Activated naive CD4-positive, alpha-beta T cell treated with anti-CD3 and anti-CD28 coated beads, Interleukin-2, amount 50 U/mL, for 72 hours (primary cell): ENCODE results near the gene UGT3A2. TPM values are rescaled to one million over a fixed set of nuclear protein-coding genes. Genes with fewer than 3 reads are reported as not detected.

Experiments used
- ATAC-seq, 2 donors: fragments of 150-1000 bp; cut with Tn5 transposase; 2 replicates each; pipeline ENCODE4 v1.10.0; 2021; ENCODE audit warnings: mild to moderate bottlenecking in 2 of 2, moderate library complexity in 2 of 2
- DNase-seq, 2 donors: peaks; one replicate each; pipeline ENCODE4 v3.0.0; 2021 to 2022; ENCODE audit warnings: low spot score in 2 of 2
- H3K27ac Mint-ChIP-seq, 2 donors: one replicate each; pipeline ENCODE4 v1.8.0; 2022; ENCODE audit warnings: mild to moderate bottlenecking in 2 of 2, mixed read lengths in 2 of 2
- H3K36me3 Mint-ChIP-seq, 2 donors: one replicate each; pipeline ENCODE4 v1.8.0; 2022; ENCODE audit warnings: mixed read lengths in 2 of 2
- H3K9me3 Mint-ChIP-seq, 2 donors: one replicate each; pipeline ENCODE4 v1.8.0; 2022; ENCODE audit warnings: mixed read lengths in 2 of 2
- total RNA-seq, 2 donors: library from RNA; stranded (reverse); gene quantifications; one replicate each; pipeline ENCODE4 v1.2.3, GENCODE V29; 2022

UGT3A2 gene
- total RNA-seq, 2 donors from 2014 or later, result 0.27 to 0.41 TPM

GRCh38 chr5:35987776-35988175 is 78.9 kb downstream of the UGT3A2 start:
- peaks cover 2 to 3% of the 10 kb centered on the region in 2 donors for H3K9me3 Mint-ChIP-seq
- peaks cover 0 to 3% of the 10 kb centered on the region in 2 donors for H3K36me3 Mint-ChIP-seq
- DNase-seq, result no peak
- ATAC-seq, result no peak
- no peak overlapping the region for H3K27ac Mint-ChIP-seq

Other genes starting within 250 kb of the UGT3A2 start
- 100 to 1,000 TPM; 309 to 314 TPM for gene IL7R, start 210.0 kb downstream of the UGT3A2 start, total RNA-seq
- 1 to 10 TPM; 1.1 to 3.5 TPM for gene CAPSL, start 128.3 kb downstream of the UGT3A2 start, total RNA-seq
- not detected for gene UGT3A1, start 75.5 kb downstream of the UGT3A2 start, total RNA-seq
- gene LMBRD2, start 85.0 kb upstream of the UGT3A2 start, total RNA-seq, result 10 to 100 TPM in 1 of 2 donors, 1 to 10 TPM in 1; 6.7 to 12.9 TPM
- 10 to 100 TPM; 48.1 to 50.3 TPM for gene SKP2, start 85.2 kb upstream of the UGT3A2 start, total RNA-seq
- 10 to 100 TPM; 11.7 to 12.2 TPM for gene NADK2, start 175.0 kb upstream of the UGT3A2 start, total RNA-seq
- not detected for gene RANBP3L, start 235.0 kb upstream of the UGT3A2 start, total RNA-seq